ENCODE results near the gene CDK14. TPM values are rescaled to one million over a fixed set of nuclear protein-coding genes. Genes with fewer than 3 reads are reported as not detected.
A peak's percentile ranks its signal among the peaks of the same experiment; 100 is the strongest.

CDK14 gene
- total and polyA plus RNA-seq, 2 donors (not counting 1 experiment from before 2014, with no cell fraction given): 42.1 to 167 TPM

- Mint-ChIP-seq H3K4me3 (no peak overlapping the region), H3K4me1 (peaks cover 33% of the 10 kb centered on the region), H3K27ac (no peak overlapping the region), H3K9me3 (ENCODE audit: insufficient read depth) (peaks cover 20% of the 10 kb centered on the region), H3K27me3 (no peaks in the 10 kb centered on the region)
- H3K27me3 ChIP-seq (replicated peaks in 1 of 4; ENCODE audit: control extremely low read depth in 1 of 4, control insufficient read depth in 3 of 4, insufficient read depth in 4 of 4, low read length in 3 of 4): no peaks in the 10 kb centered on the region
- ChIA-PET POLR2A (interaction anchor here (0.6 kb wide), 1 partner anchor 44 kb away, joined by 3 read pairs; no protein-coding TSS in a partner anchor), CTCF (no interaction called here)
- WGBS (ENCODE audit: insufficient coverage): no CpG with 5 or more reads among the region's 1 CpG
- H4K20me1 ChIP-seq (ENCODE audit: control insufficient read depth, insufficient read depth, low read length, poor library complexity, severe bottlenecking): no peaks in the 10 kb centered on the region
- H3K4me1 ChIP-seq (ENCODE audit: control insufficient read depth in 2 of 2, insufficient read depth in 2 of 2, low read length in 2 of 2): peaks cover 14 to 23% of the 10 kb centered on the region in 2 donors
- peaks cover 1 to 34% of the 10 kb centered on the region in 2 experiments for H3K36me3 ChIP-seq (replicated peaks in 1 of 2; ENCODE audit: control extremely low read depth in 1 of 2, control insufficient read depth in 1 of 2, extremely low read depth in 1 of 2, insufficient read depth in 2 of 2, low read length in 1 of 2)
- peaks cover 43% of the 10 kb centered on the region for H3K79me2 ChIP-seq (ENCODE audit: control insufficient read depth, insufficient read depth, low read length)
- ATAC-seq (ENCODE audit: low read depth) (no peak), DNase-seq (no peak)
- TF ChIP-seq CTCF (IDR thresholded peaks at IDR 0.05): no peak
- TF ChIP-seq EZH2 (IDR thresholded peaks at IDR 0.05; ENCODE audit: borderline replicate concordance, insufficient read depth, low read depth, low read length, poor library complexity, severe bottlenecking): no peak
- peaks cover 18 to 56% (median 51%) of the 10 kb centered on the region in 3 donors for H3K9me3 ChIP-seq (ENCODE audit: control extremely low read depth in 1 of 3, control insufficient read depth in 2 of 3, insufficient read depth in 1 of 3, low read length in 2 of 3)
- H3K27ac ChIP-seq (ENCODE audit: low read length in 2 of 2): no peak overlapping the region
- no peak overlapping the region for H2AFZ ChIP-seq (ENCODE audit: insufficient read depth, low read depth, low read length, poor library complexity, severe bottlenecking)
- H3K9ac ChIP-seq (ENCODE audit: low read length): no peak overlapping the region
- no peak overlapping the region for H3K4me3 ChIP-seq (ENCODE audit: control extremely low read depth in 1 of 5, extremely low read depth in 1 of 5, insufficient read depth in 1 of 5, low read depth in 2 of 5, low read length in 4 of 5)
- no peak overlapping the region for H3K4me2 ChIP-seq (replicated peaks; ENCODE audit: low read depth, low read length, poor library complexity, severe bottlenecking)
- intact Hi-C loops (cut with micrococcal nuclease): no loop called here
Observed at GRCh38 chr7:90775383-90775965, 179.4 kb downstream of the CDK14 start.

- peaks cover 9 to 17% of the 10 kb centered on the region in 2 donors for H3K4me1 ChIP-seq (ENCODE audit: control insufficient read depth in 2 of 2, insufficient read depth in 2 of 2, low read length in 2 of 2)
- Mint-ChIP-seq H3K27me3 (no peaks in the 10 kb centered on the region), H3K4me3 (no peak overlapping the region), H3K27ac (no peak overlapping the region), H3K4me1 (peaks cover 20% of the 10 kb centered on the region), H3K9me3 (ENCODE audit: insufficient read depth) (peaks cover 9% of the 10 kb centered on the region)
- WGBS (ENCODE audit: insufficient coverage): 33% methylated on average over 1 of the region's 2 CpGs
- H3K4me2 ChIP-seq (replicated peaks; ENCODE audit: low read depth, low read length, poor library complexity, severe bottlenecking): peak overlapping the region; percentile 21
- H3K79me2 ChIP-seq (ENCODE audit: control insufficient read depth, insufficient read depth, low read length): peaks cover 37% of the 10 kb centered on the region
- intact Hi-C loops (cut with micrococcal nuclease): no loop called here
- no peaks in the 10 kb centered on the region for H4K20me1 ChIP-seq (ENCODE audit: control insufficient read depth, insufficient read depth, low read length, poor library complexity, severe bottlenecking)
- no peak for ATAC-seq (ENCODE audit: low read depth)
- peaks cover 18 to 40% (median 36%) of the 10 kb centered on the region in 3 donors for H3K9me3 ChIP-seq (ENCODE audit: control extremely low read depth in 1 of 3, control insufficient read depth in 2 of 3, insufficient read depth in 1 of 3, low read length in 2 of 3)
- ChIA-PET CTCF (interaction anchor here (1.0 kb wide), 1 partner anchor 68 kb away, joined by 3 read pairs; no protein-coding TSS in a partner anchor), POLR2A (no interaction called here)
- no peaks in the 10 kb centered on the region for H3K27me3 ChIP-seq (replicated peaks in 1 of 4; ENCODE audit: control extremely low read depth in 1 of 4, control insufficient read depth in 3 of 4, insufficient read depth in 4 of 4, low read length in 3 of 4)
- no peak overlapping the region for H3K9ac ChIP-seq (ENCODE audit: low read length)
- H3K4me3 ChIP-seq (ENCODE audit: control extremely low read depth in 1 of 5, extremely low read depth in 1 of 5, insufficient read depth in 1 of 5, low read depth in 2 of 5, low read length in 4 of 5): no peak overlapping the region
- H2AFZ ChIP-seq (ENCODE audit: insufficient read depth, low read depth, low read length, poor library complexity, severe bottlenecking): no peak overlapping the region
- no peak overlapping the region for H3K27ac ChIP-seq (ENCODE audit: low read length in 2 of 2)
- peaks cover 1 to 18% of the 10 kb centered on the region in 2 experiments for H3K36me3 ChIP-seq (replicated peaks in 1 of 2; ENCODE audit: control extremely low read depth in 1 of 2, control insufficient read depth in 1 of 2, extremely low read depth in 1 of 2, insufficient read depth in 2 of 2, low read length in 1 of 2)
- no peak for DNase-seq
- no peak for TF ChIP-seq EZH2 (IDR thresholded peaks at IDR 0.05; ENCODE audit: borderline replicate concordance, insufficient read depth, low read depth, low read length, poor library complexity, severe bottlenecking)
- no peak for TF ChIP-seq CTCF (IDR thresholded peaks at IDR 0.05)
Observed at GRCh38 chr7:90777041-90777440, 180.9 kb downstream of the CDK14 start.
